ENCODE measurements around the gene SYNPO2.

The SYNPO2 gene

GRCh38 chr4:118858779-118859178, 29.9 kb upstream of the SYNPO2 start:
- Histone ChIP-seq H3K9me3 (ENCODE audit: insufficient read depth, low read depth, low read length) (no peaks in the 10 kb centered on the region), H4K20me1 (ENCODE audit: insufficient read depth, low read length, poor library complexity, severe bottlenecking) (no peaks in the 10 kb centered on the region)
- no peak for TF ChIP-seq EZH2phosphoT487 (IDR thresholded peaks at IDR 0.05; ENCODE audit: borderline replicate concordance)
- TF ChIP-seq CTCF (conservative IDR thresholded peaks at IDR 0.05; ENCODE audit: low read length): no peak

DNA sequence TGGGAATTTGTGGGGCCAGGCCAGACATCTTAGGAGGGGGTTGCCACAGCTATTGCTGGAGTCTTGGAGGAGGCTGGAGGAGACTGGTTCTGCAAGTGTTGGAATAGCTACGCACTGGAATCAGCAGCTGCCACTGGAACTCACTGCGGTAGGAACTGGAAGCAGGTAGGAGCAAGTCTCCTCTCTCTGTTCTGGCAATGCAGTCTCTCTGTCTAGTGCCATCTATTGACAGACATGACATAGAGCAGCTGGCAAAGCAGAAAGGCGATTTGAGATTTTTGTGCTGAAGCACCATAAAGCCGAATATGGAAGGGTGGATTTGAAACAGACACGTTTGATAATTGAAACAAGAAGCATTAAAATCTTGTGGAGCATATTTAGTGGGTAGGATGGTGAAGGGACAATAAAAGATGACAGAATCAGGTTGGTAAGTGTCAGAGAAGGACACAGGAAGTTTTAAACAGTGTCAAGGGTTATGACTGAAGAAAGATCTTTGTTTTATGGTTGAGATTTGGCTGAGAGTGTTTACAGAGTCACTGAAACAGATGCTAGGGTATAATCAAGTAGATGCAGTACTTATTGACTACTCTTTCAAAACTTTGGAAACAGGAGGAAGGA, 23.5 kb upstream of the SYNPO2 start:
- H2AFZ ChIP-seq (ENCODE audit: low read length): peak overlapping the region; percentile 72
- H3K9me3 ChIP-seq (ENCODE audit: insufficient read depth, low read depth, low read length): no peaks in the 10 kb centered on the region
- H3K9me2 ChIP-seq (replicated peaks; ENCODE audit: low read depth, low read length): no peaks in the 10 kb centered on the region
- H3K4me1 ChIP-seq (ENCODE audit: insufficient read depth, low read length, poor library complexity, severe bottlenecking): no peaks in the 10 kb centered on the region
- TF ChIP-seq EZH2phosphoT487 (IDR thresholded peaks at IDR 0.05; ENCODE audit: borderline replicate concordance) (no peak), CTCF (conservative IDR thresholded peaks at IDR 0.05; ENCODE audit: low read length) (peak; percentile 90)
- no peaks in the 10 kb centered on the region for H3F3A ChIP-seq (ENCODE audit: low read depth)
- H3K79me2 ChIP-seq (ENCODE audit: insufficient read depth, low read length): no peaks in the 10 kb centered on the region
- H3K4me2 ChIP-seq (ENCODE audit: low read depth, low read length, poor library complexity, severe bottlenecking): peak overlapping the region; percentile 32
- H3K4me3 ChIP-seq (ENCODE audit: low read length, poor library complexity, severe bottlenecking): no peak overlapping the region
- H3K36me3 ChIP-seq (ENCODE audit: insufficient read depth, low read length): no peaks in the 10 kb centered on the region
- H3K9ac ChIP-seq (ENCODE audit: low read depth, low read length, poor library complexity, severe bottlenecking): no peak overlapping the region
- H3K27me3 ChIP-seq (ENCODE audit: insufficient read depth, low read length, poor library complexity, severe bottlenecking): no peaks in the 10 kb centered on the region
- no peaks in the 10 kb centered on the region for H4K20me1 ChIP-seq (ENCODE audit: insufficient read depth, low read length, poor library complexity, severe bottlenecking)

More at GRCh38 chr4:118858779-118859178, 29.9 kb upstream of the SYNPO2 start:
- Histone ChIP-seq H2AFZ (ENCODE audit: low read length) (no peak overlapping the region), H3K4me1 (ENCODE audit: insufficient read depth, low read length, poor library complexity, severe bottlenecking) (no peaks in the 10 kb centered on the region), H3F3A (ENCODE audit: low read depth) (no peaks in the 10 kb centered on the region), H3K9me2 (replicated peaks; ENCODE audit: low read depth, low read length) (no peaks in the 10 kb centered on the region), H3K4me2 (ENCODE audit: low read depth, low read length, poor library complexity, severe bottlenecking) (no peak overlapping the region), H3K36me3 (ENCODE audit: insufficient read depth, low read length) (no peaks in the 10 kb centered on the region), H3K4me3 (ENCODE audit: low read length, poor library complexity, severe bottlenecking) (no peak overlapping the region), H3K9ac (ENCODE audit: low read depth, low read length, poor library complexity, severe bottlenecking) (no peak overlapping the region), H3K79me2 (ENCODE audit: insufficient read depth, low read length) (no peaks in the 10 kb centered on the region), H3K27me3 (ENCODE audit: insufficient read depth, low read length, poor library complexity, severe bottlenecking) (no peaks in the 10 kb centered on the region)

DNA sequence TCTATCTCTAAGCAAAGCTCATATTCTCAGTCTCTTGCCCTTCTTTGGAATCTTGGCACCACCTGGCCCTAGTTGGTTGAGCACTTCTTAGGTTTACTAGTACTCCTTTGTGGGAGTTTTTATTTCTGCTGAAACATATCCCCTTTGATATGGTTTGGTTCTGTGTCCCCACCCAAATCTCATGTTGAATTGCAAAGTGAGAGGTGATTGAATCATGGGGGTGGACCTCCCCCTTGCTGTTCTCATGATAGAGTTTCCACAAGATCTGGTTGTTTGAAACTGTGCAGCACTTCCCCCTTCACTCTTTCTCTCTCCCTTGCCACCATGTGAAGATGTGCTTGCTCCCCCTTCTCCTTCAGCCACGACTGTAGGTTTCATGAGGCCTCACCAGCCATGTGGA, 22.2 kb upstream of the SYNPO2 start:
- no peaks in the 10 kb centered on the region for H3K36me3 ChIP-seq (ENCODE audit: insufficient read depth, low read length)
- H3K27me3 ChIP-seq (ENCODE audit: insufficient read depth, low read length, poor library complexity, severe bottlenecking): no peaks in the 10 kb centered on the region
- no peaks in the 10 kb centered on the region for H3K9me2 ChIP-seq (replicated peaks; ENCODE audit: low read depth, low read length)
- no peaks in the 10 kb centered on the region for H3K9me3 ChIP-seq (ENCODE audit: insufficient read depth, low read depth, low read length)
- no peaks in the 10 kb centered on the region for H3K4me1 ChIP-seq (ENCODE audit: insufficient read depth, low read length, poor library complexity, severe bottlenecking)
- no peak overlapping the region for H3K9ac ChIP-seq (ENCODE audit: low read depth, low read length, poor library complexity, severe bottlenecking)
- H3K4me3 ChIP-seq (ENCODE audit: low read length, poor library complexity, severe bottlenecking): no peak overlapping the region
- TF ChIP-seq CTCF (conservative IDR thresholded peaks at IDR 0.05; ENCODE audit: low read length): no peak
- no peak for TF ChIP-seq EZH2phosphoT487 (IDR thresholded peaks at IDR 0.05; ENCODE audit: borderline replicate concordance)
- H3F3A ChIP-seq (ENCODE audit: low read depth): no peaks in the 10 kb centered on the region
- H3K4me2 ChIP-seq (ENCODE audit: low read depth, low read length, poor library complexity, severe bottlenecking): no peak overlapping the region
- no peaks in the 10 kb centered on the region for H4K20me1 ChIP-seq (ENCODE audit: insufficient read depth, low read length, poor library complexity, severe bottlenecking)
- H2AFZ ChIP-seq (ENCODE audit: low read length): no peak overlapping the region
- no peaks in the 10 kb centered on the region for H3K79me2 ChIP-seq (ENCODE audit: insufficient read depth, low read length)

Measured in Loucy (cell line).